HTR-8/SVneo (cell line): ENCODE results near the gene EN1.

Experiments used
- DNase-seq: peaks from one replicate; pipeline ENCODE4 v3.0.0; 2011; ENCODE audit warnings: low spot score, mixed read lengths; ENCODE audit not compliant: insufficient read length
- FAIRE-seq: peaks from 2 replicates; lab custom pipeline; 2011; peaks lifted over from hg19 to GRCh38; lab: Jason Lieb, UNC

EN1 gene

DNA sequence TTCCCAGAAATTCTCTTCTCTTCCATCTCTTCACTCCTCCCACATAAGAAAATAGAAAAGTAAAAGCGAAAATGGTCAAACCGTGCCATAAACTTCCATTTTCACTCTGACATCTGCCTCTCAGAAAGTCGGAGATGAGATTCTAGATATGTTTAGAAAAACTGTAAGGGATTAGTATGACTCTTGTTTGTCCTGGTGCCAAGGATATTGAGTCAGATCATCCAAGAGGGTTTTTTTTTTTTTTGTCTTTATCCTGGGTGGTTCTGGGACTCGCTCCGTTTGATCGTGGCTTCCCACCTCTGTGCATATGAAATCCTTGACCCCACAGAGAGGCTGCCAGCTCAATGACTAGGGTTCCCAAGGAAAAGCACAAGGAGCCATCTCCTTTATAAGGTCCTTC is 17.3 kb downstream of the EN1 start:
- DNase-seq, result no peak

DNA sequence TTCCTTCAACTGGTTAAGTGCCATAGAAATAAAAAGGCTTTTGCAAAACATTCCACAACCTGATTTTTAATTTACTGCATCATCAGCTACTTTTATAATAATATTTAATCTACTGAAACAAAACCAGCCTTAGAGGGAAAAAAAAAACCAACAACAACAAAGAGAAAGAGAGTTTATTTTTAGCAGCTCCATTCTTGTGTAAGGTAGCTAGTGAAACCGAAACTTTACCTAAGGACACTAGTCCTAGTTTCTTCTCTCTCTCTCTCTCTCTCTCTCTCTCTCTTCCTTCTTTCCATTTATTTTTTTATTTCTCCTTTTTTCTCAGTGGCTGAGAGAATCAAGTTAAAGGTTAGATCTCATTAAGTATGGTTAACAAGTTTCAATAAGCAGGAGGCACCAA is 21.4 kb downstream of the EN1 start:
- FAIRE-seq (no peak), DNase-seq (no peak)

More for the DNA sequence above, 17.3 kb downstream of the EN1 start:
- no peak for FAIRE-seq

DNA sequence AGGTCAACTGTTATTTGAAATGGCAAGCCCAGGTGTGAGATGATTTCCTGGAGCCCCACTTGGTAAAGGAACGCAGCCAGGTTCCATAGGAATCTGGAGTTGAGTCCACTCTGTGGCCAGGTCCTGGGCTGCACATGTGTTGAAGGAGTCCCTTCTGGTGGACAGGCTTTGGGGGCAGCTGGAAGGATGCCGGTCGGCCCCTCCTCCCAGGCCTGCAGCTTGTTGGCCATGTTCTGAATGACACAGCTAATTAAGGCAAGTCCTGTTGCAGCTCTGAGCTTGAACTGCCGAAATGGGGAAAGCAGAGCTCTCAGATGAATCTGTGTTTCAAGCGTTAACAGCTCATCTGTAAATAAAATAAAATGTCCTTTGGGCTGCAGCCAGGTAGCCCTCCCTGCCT is 23.8 kb downstream of the EN1 start:
- no peak for FAIRE-seq

DNA sequence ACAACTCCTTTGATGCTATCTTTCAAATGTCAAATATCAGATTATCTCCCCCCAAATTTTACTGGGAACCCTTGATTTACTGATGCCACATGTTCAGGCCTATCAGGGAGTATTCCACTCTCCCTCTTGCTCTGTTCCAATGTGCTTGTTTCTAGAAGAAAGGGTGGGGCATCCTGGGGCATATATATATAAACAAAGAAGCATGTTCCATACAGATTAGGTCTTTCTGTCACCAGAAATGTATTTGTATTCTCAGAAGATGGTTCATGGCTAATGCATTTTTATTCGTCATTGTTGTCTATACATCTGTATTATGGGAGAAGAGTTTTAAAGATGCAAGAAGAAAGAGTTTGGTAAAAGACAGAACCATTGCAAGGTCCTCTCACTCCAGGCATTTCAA is 24.9 kb downstream of the EN1 start:
- FAIRE-seq (no peak), DNase-seq (no peak)

More for the DNA sequence above, 23.8 kb downstream of the EN1 start:
- DNase-seq, result no peak

DNA sequence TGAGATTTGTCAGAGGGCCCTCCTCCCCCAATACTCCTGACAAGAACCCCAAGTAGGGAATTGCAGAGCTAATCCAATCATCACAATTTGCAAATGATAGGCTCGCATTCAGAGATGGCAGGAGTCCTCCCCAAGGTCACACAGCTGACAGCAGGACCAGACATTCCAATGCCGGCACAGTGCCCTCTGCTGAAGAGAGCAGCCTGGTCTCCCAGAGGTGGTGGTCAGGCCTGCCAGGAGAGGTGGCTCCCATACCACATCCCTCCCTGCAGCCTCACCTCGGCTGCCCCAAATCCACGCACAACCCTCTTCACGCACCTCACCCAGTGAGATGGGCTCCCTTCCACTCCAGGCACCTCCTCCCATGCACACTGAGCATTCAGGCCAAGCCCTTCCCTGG is 25.4 kb downstream of the EN1 start:
- DNase-seq, result no peak
- FAIRE-seq, result no peak

DNA sequence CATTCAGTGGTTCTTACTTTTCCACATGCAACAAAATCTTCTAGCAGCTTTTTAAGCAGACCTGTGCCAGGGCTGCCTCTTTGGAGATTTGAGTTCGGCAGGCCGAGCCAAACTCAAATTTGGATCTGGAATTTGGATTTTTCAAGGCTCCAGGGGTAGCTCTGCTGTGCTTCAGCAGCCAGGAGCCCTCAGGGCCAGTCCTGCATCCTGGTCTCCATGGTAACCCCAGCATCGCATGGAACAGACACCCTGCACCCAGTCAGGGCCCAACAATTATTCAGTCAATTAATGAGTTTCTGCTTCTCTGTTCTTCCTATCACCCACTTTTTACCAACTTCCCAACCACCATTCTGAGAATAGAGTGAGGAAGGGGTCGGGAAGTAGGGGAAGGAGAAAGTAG is 30.0 kb downstream of the EN1 start:
- no peak for DNase-seq
- FAIRE-seq, result no peak

DNA sequence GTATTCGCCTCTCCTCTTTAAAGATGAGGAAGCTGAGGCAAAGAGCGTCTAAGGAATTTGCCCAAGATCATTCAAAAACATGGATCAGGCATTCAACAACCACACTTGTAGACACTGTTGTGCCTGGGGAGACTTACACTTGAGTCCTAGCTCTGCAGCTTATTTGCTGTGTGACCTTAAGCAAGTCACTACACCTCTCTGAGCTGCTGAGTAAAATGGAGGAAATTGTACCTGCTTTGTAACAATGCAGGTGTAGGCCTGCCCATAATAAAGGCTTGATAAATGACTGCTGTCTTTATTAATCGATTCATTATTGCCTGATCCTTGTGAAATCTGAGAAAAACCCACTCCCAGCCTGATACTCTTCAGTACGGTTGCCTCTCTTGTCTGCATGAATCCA is 30.8 kb downstream of the EN1 start:
- FAIRE-seq (no peak), DNase-seq (no peak)

DNA sequence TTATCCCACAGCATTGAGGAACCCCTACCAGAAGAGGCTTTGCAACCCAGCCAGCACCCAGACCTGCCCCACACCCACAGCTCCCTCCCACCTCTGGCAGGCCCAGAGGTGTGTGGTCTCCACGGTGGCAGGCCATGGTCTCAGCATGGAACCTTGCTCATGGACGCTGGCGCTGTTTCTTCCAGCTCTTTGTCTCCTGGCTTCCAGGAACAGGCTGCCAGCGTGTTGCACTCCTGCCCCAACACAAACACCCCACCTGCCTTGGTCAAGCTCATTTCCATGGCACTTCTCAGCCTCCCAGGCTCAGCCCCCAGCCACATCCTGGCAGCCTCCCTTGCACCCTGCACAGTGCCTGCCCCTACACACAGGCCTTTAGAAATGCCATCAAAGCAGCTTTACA is 31.7 kb downstream of the EN1 start:
- no peak for DNase-seq
- FAIRE-seq, result no peak

DNA sequence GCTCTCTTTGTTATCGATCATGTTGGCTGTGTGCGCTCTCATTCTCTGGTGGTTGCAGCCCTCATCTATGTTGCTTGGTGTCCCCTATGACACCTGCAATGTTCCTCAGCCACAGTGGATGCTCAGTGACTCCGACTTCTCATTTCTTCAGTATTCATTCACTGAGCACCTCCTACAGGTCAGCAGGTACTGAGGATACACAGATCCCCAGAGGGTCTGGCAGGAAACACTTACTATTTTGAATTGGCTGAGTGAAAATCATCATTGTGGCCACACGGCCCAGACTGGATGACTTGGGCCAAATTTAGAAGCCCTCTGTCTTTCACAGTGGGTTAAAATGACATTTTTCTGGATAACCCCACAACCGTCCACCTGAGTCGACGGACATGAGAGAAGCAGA is 32.1 kb downstream of the EN1 start:
- FAIRE-seq (no peak), DNase-seq (no peak)

DNA sequence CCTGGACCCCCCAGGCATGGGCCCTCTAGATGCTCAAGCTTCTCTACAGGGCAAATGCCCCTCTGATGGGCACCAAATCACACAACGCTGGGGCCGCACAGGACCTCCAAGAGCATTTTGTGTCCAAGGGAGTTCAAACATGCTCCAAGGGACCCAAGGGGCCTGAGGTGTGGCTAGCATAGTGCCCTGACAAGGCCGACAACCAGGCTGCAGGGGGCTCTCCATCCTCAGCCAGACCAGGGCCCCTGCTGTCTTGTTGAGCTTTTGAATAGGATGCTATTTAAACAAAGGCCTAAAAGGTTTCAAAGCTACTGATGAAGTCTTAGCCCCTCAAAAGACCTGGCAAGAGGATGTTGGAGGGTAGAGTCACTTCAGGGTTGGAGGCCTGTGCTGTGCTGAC is 33.1 kb downstream of the EN1 start:
- FAIRE-seq (no peak), DNase-seq (no peak)

DNA sequence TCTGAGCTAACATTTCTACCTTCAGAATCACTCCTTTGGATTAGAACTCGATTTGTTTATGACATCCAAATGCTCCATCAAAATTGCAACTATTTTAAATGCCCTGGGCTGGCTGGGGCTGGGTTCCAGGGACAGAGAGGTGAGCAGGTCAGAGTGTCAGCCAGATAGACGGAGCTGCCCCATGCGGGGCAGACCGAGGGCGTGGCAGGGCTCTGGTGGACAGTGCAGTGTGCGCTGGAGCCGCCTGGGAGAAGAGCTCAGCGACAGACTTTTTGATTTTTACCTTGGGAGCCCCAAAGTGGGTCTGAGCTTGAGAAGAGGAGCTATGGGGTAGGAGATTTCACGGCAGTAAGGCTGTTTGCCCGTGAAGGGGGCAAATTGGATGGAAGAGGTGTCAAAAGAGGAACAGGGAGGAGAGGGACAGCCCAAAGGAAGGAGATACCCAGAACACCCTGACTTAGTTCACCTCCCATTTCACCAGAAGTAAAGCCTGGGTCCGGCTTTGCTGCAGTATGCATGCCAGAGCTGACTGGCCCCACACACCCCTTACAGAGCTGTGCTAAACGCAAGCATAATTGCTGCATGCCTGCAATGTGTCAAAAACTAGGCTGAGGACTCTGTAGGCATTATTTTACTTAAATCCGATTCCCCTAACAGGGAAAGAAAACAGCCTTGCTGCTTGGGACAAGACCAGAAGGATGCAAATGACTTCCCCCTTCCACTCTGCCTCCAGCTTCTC is 33.7 kb downstream of the EN1 start:
- no peak for FAIRE-seq
- no peak for DNase-seq

DNA sequence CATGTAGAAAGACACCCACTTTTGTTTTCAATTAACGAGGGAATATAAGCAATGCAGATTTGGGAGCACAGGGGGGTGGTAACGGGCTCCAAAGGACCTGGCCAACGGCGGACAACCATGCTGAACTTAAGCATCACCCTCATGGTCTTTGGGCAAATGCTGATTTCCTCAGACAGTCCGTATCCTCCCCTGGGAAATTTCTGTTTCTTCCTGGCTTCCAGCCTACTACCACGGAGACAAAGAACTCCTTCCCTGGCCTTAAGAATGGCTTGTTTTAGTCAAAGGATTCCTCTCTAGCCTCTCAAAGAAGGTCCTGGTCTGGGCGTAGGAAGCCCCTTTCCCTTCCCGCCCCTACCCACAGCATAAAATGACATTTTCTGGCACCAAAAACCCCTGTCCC is 34.3 kb downstream of the EN1 start:
- DNase-seq (no peak), FAIRE-seq (no peak)

DNA sequence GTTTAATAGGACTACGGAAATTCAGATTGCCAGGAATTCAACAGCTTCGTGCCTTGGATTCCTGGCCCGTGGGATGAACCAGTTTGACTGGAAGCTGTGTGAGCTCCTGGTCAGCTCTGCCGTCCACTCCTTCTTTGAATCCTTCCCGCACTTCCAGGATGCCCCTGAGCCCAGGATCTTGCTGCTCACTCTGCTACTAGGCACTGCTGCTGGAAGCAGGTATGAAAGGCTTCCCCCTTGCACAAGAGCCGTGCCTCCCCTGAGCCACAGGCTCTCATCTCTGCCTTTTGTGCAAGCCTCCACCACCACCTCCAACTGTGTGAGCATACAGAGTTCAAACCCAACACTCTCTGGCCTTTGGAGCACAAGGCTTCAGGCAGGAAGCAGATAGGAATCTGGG is 34.9 kb downstream of the EN1 start:
- DNase-seq (no peak), FAIRE-seq (no peak)

DNA sequence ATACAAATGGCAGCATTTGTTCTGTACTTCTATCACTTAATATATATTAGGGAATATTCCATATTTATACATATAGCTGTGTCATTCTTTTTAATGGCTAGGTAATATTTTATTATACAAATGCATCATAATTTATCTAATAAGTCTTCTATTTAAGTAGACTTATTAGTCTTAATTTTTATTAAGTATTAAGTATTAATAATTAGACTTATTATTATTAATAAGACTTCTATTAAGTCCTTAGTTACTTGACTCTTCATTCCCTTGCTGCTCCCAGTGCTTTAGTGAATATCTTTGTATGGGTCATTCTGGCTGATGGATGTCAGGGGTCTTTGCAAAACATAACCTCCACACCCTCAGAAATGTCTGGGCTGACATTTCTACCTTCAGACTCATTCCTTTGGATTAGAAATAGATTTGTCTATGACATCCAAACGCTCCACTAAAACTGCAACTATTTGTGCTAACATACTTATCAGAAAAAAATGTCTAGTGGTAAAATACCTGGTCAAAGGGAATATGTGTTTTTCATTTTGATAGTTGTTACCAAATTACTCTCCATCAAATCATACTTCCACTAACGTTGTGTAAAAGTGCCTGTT is 35.8 kb downstream of the EN1 start:
- DNase-seq (no peak), FAIRE-seq (no peak)

DNA sequence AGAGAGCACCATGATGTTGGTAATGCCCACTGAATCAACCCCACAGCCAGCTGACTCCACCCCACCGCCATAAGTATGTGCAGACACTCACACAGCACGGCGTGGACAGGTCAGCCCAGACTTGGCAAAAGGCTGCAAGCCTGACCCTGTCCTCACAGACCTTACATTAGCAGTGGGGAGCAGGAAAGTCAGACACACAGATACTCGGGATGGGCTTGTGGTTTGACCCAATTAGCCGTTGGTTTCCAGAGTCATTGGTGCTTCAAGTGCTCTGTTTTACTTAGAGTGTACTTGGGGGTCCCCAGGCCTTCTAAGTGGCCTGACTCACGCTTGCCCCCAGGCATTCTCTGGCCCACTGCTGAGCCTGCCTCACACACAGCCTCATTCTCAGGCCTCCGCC is 36.7 kb downstream of the EN1 start:
- no peak for DNase-seq
- no peak for FAIRE-seq

DNA sequence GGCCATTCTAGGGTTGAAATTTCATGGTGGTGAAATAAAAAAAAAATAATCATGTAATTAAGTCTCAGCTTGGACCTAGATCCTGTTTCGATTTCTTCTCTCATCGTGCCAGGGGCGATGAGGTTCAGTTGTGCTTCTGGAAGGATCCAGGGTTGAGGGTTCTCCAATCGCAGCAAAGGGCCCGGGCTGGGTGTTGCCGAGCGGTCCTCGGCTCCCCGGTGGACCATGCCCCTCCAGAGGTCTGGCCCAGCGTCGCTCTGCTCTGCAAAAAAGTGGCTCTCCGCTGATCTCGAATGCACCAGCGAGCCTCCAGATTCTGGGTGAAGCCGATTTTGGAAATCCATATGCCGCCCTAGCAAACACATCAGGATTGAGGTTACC is 39.0 kb downstream of the EN1 start:
- DNase-seq (no peak), FAIRE-seq (no peak)

DNA sequence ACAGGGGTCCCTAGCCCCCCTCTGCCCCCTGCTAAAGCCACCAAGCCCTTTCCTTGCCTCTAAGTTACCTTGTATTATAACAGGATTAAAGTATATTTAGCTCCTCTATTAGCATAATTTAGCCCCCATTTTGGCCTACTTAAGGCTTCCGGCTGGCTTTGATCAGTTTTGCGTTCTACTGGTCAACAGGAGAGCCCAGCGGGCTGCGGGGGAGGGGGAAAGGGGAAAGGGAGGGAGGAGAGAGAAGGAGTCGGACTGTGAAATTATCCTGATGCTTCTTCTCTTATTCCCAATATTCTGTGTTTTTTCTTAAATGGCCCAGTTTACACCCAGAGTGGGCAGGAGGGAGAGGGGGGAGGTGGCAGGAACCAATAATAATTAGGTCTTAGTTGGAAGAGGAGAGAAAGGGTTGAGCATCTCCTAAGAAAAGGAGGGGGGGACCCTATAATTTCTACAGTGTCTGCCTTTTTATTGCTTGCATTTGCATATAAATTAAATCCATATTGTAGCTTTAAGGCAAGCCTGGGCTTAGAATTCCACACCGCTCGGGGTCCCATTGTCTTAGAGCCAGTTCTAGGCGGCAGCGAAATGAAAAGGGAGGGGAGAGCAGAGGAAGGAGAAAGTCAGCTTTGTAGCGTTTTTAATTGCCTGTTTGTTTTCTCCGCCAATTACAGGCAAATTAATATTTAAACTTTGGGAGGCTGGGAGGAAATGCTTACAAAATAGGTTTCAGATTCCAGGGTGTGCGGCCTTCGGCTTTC is 39.6 kb downstream of the EN1 start:
- DNase-seq, result no peak
- FAIRE-seq, result no peak

DNA sequence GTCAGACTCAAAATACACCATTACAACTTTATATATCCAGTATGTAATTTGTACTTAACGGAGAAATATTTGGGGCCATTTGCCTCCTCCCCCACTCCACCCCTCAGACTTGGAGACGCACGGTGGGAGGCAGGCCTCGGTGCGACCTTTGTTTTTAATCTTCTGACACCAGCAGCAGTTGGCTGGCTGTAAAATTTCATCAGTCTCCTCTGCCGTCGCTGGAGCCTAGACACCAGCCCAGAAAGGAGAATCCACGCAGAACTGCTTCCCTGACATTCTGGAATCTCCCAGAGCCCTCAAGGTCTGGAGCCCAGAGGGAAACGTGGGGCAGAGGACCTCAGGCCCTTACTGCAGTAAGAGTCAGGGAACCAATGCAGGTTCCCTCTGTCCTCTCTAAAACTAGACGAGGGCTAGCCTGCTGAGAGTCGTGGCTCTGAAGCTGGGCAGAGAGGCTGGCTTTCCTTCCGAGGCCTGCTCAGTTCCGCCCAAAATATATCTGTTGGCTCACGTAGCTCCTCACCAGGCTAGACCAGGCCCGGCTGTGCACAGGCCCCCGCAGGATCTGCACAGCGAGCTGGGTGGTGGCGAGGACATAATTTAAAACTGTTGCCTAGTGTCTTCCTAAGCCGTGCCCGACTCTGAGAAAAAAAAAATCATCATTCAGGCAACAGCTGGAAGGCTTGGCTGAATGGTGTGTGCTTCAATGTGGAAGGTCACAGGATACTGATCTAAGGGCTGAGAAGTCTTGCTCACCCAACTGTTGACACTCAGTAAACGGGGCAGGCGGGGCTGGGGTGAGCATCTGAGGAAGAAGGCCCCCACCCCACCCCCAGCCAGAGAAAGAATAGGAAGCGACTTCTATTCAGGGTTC is 40.4 kb downstream of the EN1 start:
- DNase-seq (no peak), FAIRE-seq (no peak)

DNA sequence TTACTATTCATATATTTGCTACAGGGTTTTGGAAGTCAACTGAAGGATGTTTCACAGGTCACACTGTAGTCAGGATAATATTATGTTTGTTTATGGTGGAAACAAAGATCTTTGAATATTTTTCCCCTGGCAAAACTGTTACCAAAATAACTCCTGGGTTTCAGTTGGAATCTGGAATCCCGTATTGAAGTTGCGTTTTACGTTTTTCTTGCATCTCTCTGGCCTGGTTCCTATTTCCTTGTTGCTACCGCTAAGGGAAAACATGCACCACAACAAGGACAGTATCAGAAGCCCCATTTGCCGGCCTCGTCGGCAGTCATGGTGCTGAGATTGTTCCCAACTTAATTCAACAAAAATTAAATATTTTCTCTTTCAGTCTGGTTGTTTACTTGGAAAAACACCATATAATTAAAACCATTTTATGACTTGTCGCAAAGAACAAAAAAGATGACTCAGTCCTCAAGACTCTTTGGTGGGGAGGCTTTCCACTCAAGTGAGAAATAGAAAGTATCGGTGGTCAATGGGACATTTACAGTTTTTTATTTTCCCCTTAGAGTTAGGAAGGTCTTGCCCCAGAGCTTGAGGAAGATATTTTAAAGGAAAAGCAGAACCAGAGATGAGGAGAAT is 42.3 kb downstream of the EN1 start:
- no peak for DNase-seq
- no peak for FAIRE-seq

DNA sequence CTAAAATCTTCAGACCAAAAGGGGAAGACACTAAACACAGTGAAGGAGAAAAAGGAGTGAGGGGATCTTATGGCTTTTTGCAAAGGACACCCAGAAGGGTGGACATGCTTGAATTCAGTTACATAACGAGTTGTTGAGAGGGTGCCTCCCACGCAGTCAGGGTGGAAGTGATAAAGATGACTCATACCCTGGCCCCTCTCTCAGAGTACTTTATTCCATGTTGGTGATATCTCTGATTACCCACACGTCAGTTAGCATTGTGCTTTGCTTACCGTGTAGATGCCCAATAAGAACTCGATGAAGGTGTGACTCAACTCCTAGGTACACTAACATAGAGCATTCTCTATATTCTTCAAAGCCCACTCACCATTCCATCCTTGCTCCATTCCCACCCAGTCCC is 44.4 kb downstream of the EN1 start:
- FAIRE-seq, result no peak

More for the DNA sequence above, 44.4 kb downstream of the EN1 start:
- DNase-seq, result no peak
